Tibial nerve (tissue), 4 donors: ENCODE measurements around the gene ITPKB. TPM values are rescaled to one million over a fixed set of nuclear protein-coding genes. Genes with fewer than 3 reads are reported as not detected.

Source experiments
- DNase-seq, 2 donors: peaks; one replicate each; pipeline ENCODE4 v3.0.0-alpha.2; 2019; ENCODE audit warnings: low spot score in 2 of 2
- H3K27ac ChIP-seq, 4 donors: fragments of 200-600 bp; sonication (generic) in 3 of 4; one replicate each; pipeline ENCODE4 v1.5.1; 2017 to 2019; ENCODE audit warnings: mild to moderate bottlenecking in 1 of 4
- H3K27me3 ChIP-seq, 2 donors: fragments of 200-600 bp; sonication (generic) in 1 of 2; one replicate each; pipeline versions ENCODE4 v1.5.1 to v1.6.0; 2017 to 2019
- H3K36me3 ChIP-seq, 3 donors: fragments of 200-600 bp; sonication (generic); one replicate each; pipeline ENCODE4 v1.5.1; 2018 to 2019
- H3K4me1 ChIP-seq, 4 donors: fragments of 200-600 bp; sonication (generic) in 3 of 4; one replicate each; pipeline ENCODE4 v1.5.1; 2017 to 2019
- H3K4me3 ChIP-seq, 4 donors: fragments of 200-600 bp; sonication (generic) in 3 of 4; one replicate each; pipeline ENCODE4 v1.5.1; 2017 to 2019; ENCODE audit warnings: mild to moderate bottlenecking in 1 of 4, moderate library complexity in 1 of 4
- H3K9me3 ChIP-seq, 4 donors: fragments of 200-600 bp; sonication (generic) in 3 of 4; one replicate each; pipeline ENCODE4 v1.5.1; 2017 to 2019
- EP300 ChIP-seq, 2 donors: sonication (generic); formaldehyde crosslinking; IDR thresholded peaks; one replicate each; pipeline ENCODE4 v1.6.1; 2017; ENCODE audit warnings: antibody characterized with exemption in 2 of 2, mild to moderate bottlenecking in 1 of 2
- POLR2A ChIP-seq, 2 donors: fragments of 450-650 bp; IDR thresholded peaks; one replicate each; pipeline ENCODE4 v1.6.1; 2017; ENCODE audit warnings: antibody characterized with exemption in 2 of 2, mild to moderate bottlenecking in 2 of 2, moderate library complexity in 2 of 2
- WGBS, 2 donors: methylation state at CpG; one replicate each; pipeline ENCODE4 v1.1.5; 2018; 5-methylcytosine and 5-hydroxymethylcytosine counted together
- total RNA-seq, 4 donors: library from RNA; depleted of rRNA; stranded (reverse); fragments of >200 nt; gene quantifications; one replicate each; pipeline ENCODE4 v1.1.0, GENCODE V29; 2016
- TF ChIP-seq, protein P1 (sequence below), 5 experiments: fragments of 200-600 bp in 3 of 5; fragments of 450-650 bp in 2 of 5; sonication (generic) in 3 of 5; IDR thresholded peaks; one replicate each; pipeline ENCODE4 v1.5.1; 2016 to 2019; ENCODE audit warnings: antibody characterized with exemption in 5 of 5, mild to moderate bottlenecking in 3 of 5, moderate library complexity in 2 of 5

ITPKB gene
- total RNA-seq, 4 donors from 2014 or later, result 49.2 to 82.0 (median 52.7) TPM

DNA sequence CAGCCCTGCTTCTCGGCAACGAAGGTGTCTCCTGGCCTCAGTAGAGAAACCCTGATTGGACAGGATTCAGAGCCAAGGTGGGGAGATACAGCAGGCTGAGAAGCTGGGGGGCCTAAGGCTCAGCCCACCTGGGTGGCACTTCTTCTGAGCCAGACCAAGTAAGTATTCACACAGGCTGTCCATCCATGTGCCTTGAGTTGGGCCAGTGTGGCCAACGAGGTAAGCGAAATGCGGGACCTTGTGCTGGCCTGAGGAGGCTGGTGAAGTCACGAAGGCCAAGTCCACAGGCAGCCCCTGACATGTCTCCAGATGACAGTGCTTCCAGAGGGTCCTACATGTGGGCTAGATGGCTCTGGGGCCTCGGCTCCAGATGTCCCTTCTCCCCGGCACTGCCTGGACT is 91.4 kb downstream of the ITPKB start:
- DNase-seq, result no peak
- TF ChIP-seq POLR2A (IDR thresholded peaks at IDR 0.05), result no peak
- TF ChIP-seq, protein P1, sequence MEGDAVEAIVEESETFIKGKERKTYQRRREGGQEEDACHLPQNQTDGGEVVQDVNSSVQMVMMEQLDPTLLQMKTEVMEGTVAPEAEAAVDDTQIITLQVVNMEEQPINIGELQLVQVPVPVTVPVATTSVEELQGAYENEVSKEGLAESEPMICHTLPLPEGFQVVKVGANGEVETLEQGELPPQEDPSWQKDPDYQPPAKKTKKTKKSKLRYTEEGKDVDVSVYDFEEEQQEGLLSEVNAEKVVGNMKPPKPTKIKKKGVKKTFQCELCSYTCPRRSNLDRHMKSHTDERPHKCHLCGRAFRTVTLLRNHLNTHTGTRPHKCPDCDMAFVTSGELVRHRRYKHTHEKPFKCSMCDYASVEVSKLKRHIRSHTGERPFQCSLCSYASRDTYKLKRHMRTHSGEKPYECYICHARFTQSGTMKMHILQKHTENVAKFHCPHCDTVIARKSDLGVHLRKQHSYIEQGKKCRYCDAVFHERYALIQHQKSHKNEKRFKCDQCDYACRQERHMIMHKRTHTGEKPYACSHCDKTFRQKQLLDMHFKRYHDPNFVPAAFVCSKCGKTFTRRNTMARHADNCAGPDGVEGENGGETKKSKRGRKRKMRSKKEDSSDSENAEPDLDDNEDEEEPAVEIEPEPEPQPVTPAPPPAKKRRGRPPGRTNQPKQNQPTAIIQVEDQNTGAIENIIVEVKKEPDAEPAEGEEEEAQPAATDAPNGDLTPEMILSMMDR (IDR thresholded peaks at IDR 0.05), result no peak
- WGBS, 2 donors, result 94 to 96% methylated on average over 6 to 8 of the region's 8 CpGs
- H3K4me1 ChIP-seq, result peaks cover 0 to 36% (median 23%) of the 10 kb centered on the region in 4 donors
- peak overlapping the region in 1 of 4 donors; percentile 54 for H3K27ac ChIP-seq
- no peaks in the 10 kb centered on the region for H3K27me3 ChIP-seq
- no peak overlapping the region for H3K4me3 ChIP-seq
- peaks cover 0 to 56% (median 10%) of the 10 kb centered on the region in 3 donors for H3K36me3 ChIP-seq
- H3K9me3 ChIP-seq, result no peaks in the 10 kb centered on the region

- Histone ChIP-seq H3K4me1 (peaks cover 0 to 38% (median 23%) of the 10 kb centered on the region in 4 donors), H3K36me3 (peaks cover 0 to 64% (median 10%) of the 10 kb centered on the region in 3 donors), H3K27ac (peak overlapping the region in 1 of 4 donors; percentile 54), H3K4me3 (no peak overlapping the region), H3K9me3 (no peaks in the 10 kb centered on the region), H3K27me3 (no peaks in the 10 kb centered on the region)
- DNase-seq, result no peak
- WGBS, 2 donors, result 95 to 96% methylated on average over 14 to 16 of the region's 16 CpGs
- TF ChIP-seq, protein P1 (IDR thresholded peaks at IDR 0.05), result no peak
- no peak for TF ChIP-seq EP300 (IDR thresholded peaks at IDR 0.05)
- no peak for TF ChIP-seq POLR2A (IDR thresholded peaks at IDR 0.05)
Measured at GRCh38 chr1:226646870-226647449, 92.1 kb downstream of the ITPKB start.

- DNase-seq, result no peak
- Histone ChIP-seq H3K36me3 (peaks cover 0 to 71% (median 10%) of the 10 kb centered on the region in 3 donors), H3K4me1 (peaks cover 0 to 38% (median 23%) of the 10 kb centered on the region in 4 donors), H3K27ac (peak overlapping the region in 2 of 4 donors; percentile 53 to 54), H3K9me3 (no peaks in the 10 kb centered on the region), H3K27me3 (no peaks in the 10 kb centered on the region), H3K4me3 (no peak overlapping the region)
- 76 to 83% methylated on average over 13 to 16 of the region's 18 CpGs for WGBS, 2 donors
- TF ChIP-seq POLR2A (IDR thresholded peaks at IDR 0.05) (no peak), EP300 (IDR thresholded peaks at IDR 0.05) (no peak)
- TF ChIP-seq, protein P1 (IDR thresholded peaks at IDR 0.05), result no peak
Measured at GRCh38 chr1:226646026-226646869, 92.8 kb downstream of the ITPKB start.

- Histone ChIP-seq H3K27me3 (no peaks in the 10 kb centered on the region), H3K9me3 (no peaks in the 10 kb centered on the region), H3K27ac (peak overlapping the region in 3 of 4 donors; percentile 13 to 71 (median 54)), H3K4me3 (no peak overlapping the region), H3K36me3 (peaks cover 0 to 77% (median 13%) of the 10 kb centered on the region in 3 donors), H3K4me1 (peaks cover 0 to 34% (median 22%) of the 10 kb centered on the region in 4 donors)
- 75 to 83% methylated on average over 10 of the region's 10 CpGs for WGBS, 2 donors
- DNase-seq, result no peak
- TF ChIP-seq EP300 (IDR thresholded peaks at IDR 0.05) (no peak), POLR2A (IDR thresholded peaks at IDR 0.05) (no peak)
- TF ChIP-seq, protein P1 (IDR thresholded peaks at IDR 0.05), result no peak
Measured at GRCh38 chr1:226645279-226645976, 93.7 kb downstream of the ITPKB start.
